Activated T-helper 2 cell treated with anti-CD3 and anti-CD28 coated beads, Interferon-gamma antibody, Interleukin-2, Interleukin-4, amounts not matched to agents 10 μg/mL and 5 μg/mL and 100 μg/mL, durations not matched to agents 14 hours and 24 hours and 36 hours (primary cell): Measurements from ENCODE around the gene MUC12. TPM values are rescaled to one million over a fixed set of nuclear protein-coding genes. Genes with fewer than 3 reads are reported as not detected.
"Not testable (repeated sequence)": the region's sequence is repeated elsewhere in the genome, so short reads cannot be mapped to it uniquely, and the experiment has no call there.

Experiments used
- DNase-seq: peaks from one replicate; pipeline ENCODE4 v3.0.0; 2021; ENCODE audit warnings: low spot score
- H3K27ac Mint-ChIP-seq: one replicate; pipeline ENCODE4 v1.8.0; 2021; ENCODE audit warnings: mixed read lengths
- H3K27me3 Mint-ChIP-seq: one replicate; pipeline ENCODE4 v1.8.0; 2021; ENCODE audit warnings: low read depth, mixed read lengths
- H3K36me3 Mint-ChIP-seq: one replicate; pipeline ENCODE4 v1.8.0; 2021; ENCODE audit warnings: low read depth, mixed read lengths
- H3K4me1 Mint-ChIP-seq: one replicate; pipeline ENCODE4 v1.8.0; 2021; ENCODE audit warnings: low read depth, mixed read lengths
- H3K4me3 Mint-ChIP-seq: one replicate; pipeline ENCODE4 v1.8.0; 2021; ENCODE audit warnings: low read depth, mild to moderate bottlenecking, moderate library complexity, mixed read lengths
- H3K9me3 Mint-ChIP-seq: one replicate; pipeline ENCODE4 v1.8.0; 2021; ENCODE audit warnings: mixed read lengths
- intact Hi-C: fragments of 100-400 bp; cut with micrococcal nuclease; formaldehyde crosslinking; loops from one replicate; pipeline ENCODE4 v1.15.1; 2023
- total RNA-seq: library from RNA; stranded (reverse); gene quantifications from 2 replicates; pipeline ENCODE4 v1.2.3, GENCODE V29; 2022

Gene MUC12
- total RNA-seq, 1 donor from 2014 or later = 1.4 TPM

GRCh38 chr7:101064176-101064550, 94.8 kb downstream of the MUC12 start:
- not testable (repeated sequence) for H3K9me3 Mint-ChIP-seq, H3K4me1 Mint-ChIP-seq
- peaks cover 16% of the 10 kb centered on the region for H3K27me3 Mint-ChIP-seq

GRCh38 chr7:101065162-101065561, 95.8 kb downstream of the MUC12 start:
- H3K4me1 Mint-ChIP-seq, intact Hi-C loops, H3K9me3 Mint-ChIP-seq, H3K4me3 Mint-ChIP-seq, H3K36me3 Mint-ChIP-seq, DNase-seq, H3K27ac Mint-ChIP-seq: not testable (repeated sequence)
- peaks cover 16% of the 10 kb centered on the region for H3K27me3 Mint-ChIP-seq

More at GRCh38 chr7:101064176-101064550, 94.8 kb downstream of the MUC12 start:
- H3K27ac Mint-ChIP-seq, H3K36me3 Mint-ChIP-seq, intact Hi-C loops, DNase-seq, H3K4me3 Mint-ChIP-seq: not testable (repeated sequence)

GRCh38 chr7:101066141-101066832, 96.9 kb downstream of the MUC12 start:
- DNase-seq = no peak
- Mint-ChIP-seq H3K4me3 (no peak overlapping the region), H3K36me3 (no peaks in the 10 kb centered on the region), H3K9me3 (no peaks in the 10 kb centered on the region), H3K27me3 (peaks cover 16% of the 10 kb centered on the region), H3K27ac (no peak overlapping the region), H3K4me1 (no peaks in the 10 kb centered on the region)
- intact Hi-C loops = no loop called here

- Mint-ChIP-seq H3K27ac (no peak overlapping the region), H3K36me3 (no peaks in the 10 kb centered on the region), H3K4me1 (no peaks in the 10 kb centered on the region), H3K27me3 (peaks cover 18% of the 10 kb centered on the region), H3K9me3 (no peaks in the 10 kb centered on the region), H3K4me3 (no peak overlapping the region)
- intact Hi-C loops = no loop called here
- DNase-seq = no peak
Observed at GRCh38 chr7:101066833-101067177, 97.4 kb downstream of the MUC12 start.

GRCh38 chr7:101068401-101068800, 99.0 kb downstream of the MUC12 start:
- peaks cover 21% of the 10 kb centered on the region for H3K27me3 Mint-ChIP-seq
- no peak for DNase-seq
- no peak overlapping the region for H3K27ac Mint-ChIP-seq
- H3K4me3 Mint-ChIP-seq = no peak overlapping the region
- H3K9me3 Mint-ChIP-seq = no peaks in the 10 kb centered on the region
- H3K4me1 Mint-ChIP-seq = no peaks in the 10 kb centered on the region
- no peaks in the 10 kb centered on the region for H3K36me3 Mint-ChIP-seq
- intact Hi-C loops = no loop called here

Other genes starting within 250 kb of the MUC12 start
- gene EPO, start 249.1 kb upstream of the MUC12 start, total RNA-seq = 0.14 TPM in 1 of 2 replicates, not detected in the other
- gene ZAN, start 236.0 kb upstream of the MUC12 start, total RNA-seq = not detected in 2 replicates
- 2.1 and 2.4 TPM in 2 replicates for gene EPHB4, start 142.0 kb upstream of the MUC12 start, total RNA-seq
- 27.3 and 31.6 TPM in 2 replicates for gene SLC12A9, start 116.9 kb upstream of the MUC12 start, total RNA-seq
- gene TRIP6, start 102.2 kb upstream of the MUC12 start, total RNA-seq = 38.5 and 38.7 TPM in 2 replicates
- 280 and 290 TPM in 2 replicates for gene SRRT, start 94.5 kb upstream of the MUC12 start, total RNA-seq
- 3.8 and 5.0 TPM in 2 replicates for gene UFSP1, start 79.8 kb upstream of the MUC12 start, total RNA-seq
- 0.09 and 0.21 TPM in 2 replicates for gene ACHE, start 73.7 kb upstream of the MUC12 start, total RNA-seq
- 0.11 TPM in 1 of 2 replicates, not detected in the other for gene MUC3A, start 20.0 kb upstream of the MUC12 start, total RNA-seq
- not detected in 2 replicates for gene MUC17, start 50.5 kb downstream of the MUC12 start, total RNA-seq
- 42.6 and 43.8 TPM in 2 replicates for gene TRIM56, start 115.9 kb downstream of the MUC12 start, total RNA-seq
- gene SERPINE1, start 157.5 kb downstream of the MUC12 start, total RNA-seq = 0.23 TPM in 2 replicates
- 41.8 and 42.8 TPM in 2 replicates for gene AP1S1, start 184.9 kb downstream of the MUC12 start, total RNA-seq
- gene VGF, start 196.0 kb downstream of the MUC12 start, total RNA-seq = 0.23 and 0.41 TPM in 2 replicates
- gene NAT16, start 210.7 kb downstream of the MUC12 start, total RNA-seq = not detected in 2 replicates
- gene MOGAT3, start 231.5 kb downstream of the MUC12 start, total RNA-seq = not detected in 2 replicates
- 75.5 and 82.8 TPM in 2 replicates for gene PLOD3, start 248.0 kb downstream of the MUC12 start, total RNA-seq
- gene ZNHIT1, start 248.6 kb downstream of the MUC12 start, total RNA-seq = 45.1 and 46.8 TPM in 2 replicates